ENCODE results near the gene TMEM95.

TMEM95 gene

DNA sequence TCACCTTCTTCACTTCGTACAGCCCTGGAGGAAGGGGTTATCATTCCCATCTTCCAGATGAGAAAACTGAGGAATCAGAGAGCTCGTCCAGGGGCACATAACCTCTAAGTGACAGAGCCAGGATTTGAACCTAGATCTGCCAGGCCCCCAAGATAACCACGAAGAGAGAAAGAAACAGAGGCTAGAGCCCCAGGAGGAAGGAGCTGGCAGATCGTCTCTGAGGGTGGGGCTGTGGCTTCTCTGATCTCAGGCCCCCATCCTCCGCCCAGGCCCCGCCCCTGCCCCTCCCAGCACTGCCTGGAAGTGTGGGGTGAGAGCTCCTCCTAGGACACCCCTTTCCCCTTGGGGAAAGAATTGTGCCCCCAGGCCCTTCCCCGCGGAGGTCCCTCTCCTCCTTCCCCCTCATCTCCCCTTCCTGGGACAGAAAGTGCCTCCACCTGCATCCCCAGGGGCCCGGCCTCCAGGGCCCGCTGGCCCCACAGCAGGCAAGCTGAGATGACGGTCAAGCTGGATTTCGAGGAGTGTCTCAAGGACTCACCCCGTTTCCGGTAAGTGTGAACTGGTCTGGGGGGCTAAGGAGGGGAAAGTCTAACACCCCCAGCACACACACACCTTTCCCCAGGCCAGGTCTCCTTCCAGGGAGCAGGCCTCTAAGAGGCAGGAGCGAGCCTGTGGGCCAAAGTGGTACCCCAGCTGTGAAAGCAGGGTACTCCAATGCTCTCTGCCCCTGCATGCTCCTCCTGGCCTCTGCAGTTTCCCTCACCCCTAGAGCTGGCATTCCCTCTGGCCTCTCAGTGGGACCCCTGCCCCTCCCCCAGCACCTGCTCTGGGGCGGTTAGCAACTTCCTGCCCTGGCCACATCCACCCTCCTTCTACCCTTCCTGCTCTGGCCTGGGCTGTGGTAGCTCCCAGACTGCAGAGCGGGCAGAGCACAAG lies 18.4 kb upstream of the TMEM95 start, which contains the start of gene ACAP1:
ACAP1 (plus strand) TSS at position 290 of the 936 bp plus-strand sequence; CDS start at position 496, 206 bp downstream.
- in situ Hi-C loops (cut with MboI; ENCODE audit: low pct_unique_long_range_greater_than_20kb, low sequenced_read_pairs), result loop anchor here (25.0 kb wide), 1 partner anchor 299 kb away; the partner anchor contains the start of genes SLC16A11 and SLC16A13
- peak; percentile 69 for DNase-seq

DNA sequence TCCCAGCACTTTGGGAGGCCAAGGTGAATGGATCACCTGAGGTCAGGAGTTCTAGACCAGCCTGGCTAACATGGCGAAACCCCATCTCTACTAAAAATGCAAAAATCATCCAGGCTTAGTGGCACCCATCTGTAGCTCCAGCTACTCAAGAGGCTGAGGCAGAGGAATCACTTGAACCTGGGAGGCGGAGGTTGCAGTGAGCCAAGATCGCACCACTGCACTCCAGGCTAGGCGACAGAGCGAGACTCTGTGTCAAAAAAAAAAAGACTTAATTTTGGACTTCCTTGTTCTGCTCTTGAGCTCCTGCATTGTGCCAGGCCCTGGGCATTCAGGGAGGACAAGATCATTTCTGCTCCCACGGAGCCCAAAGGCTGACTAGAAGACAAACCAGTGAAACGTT lies 17.4 kb upstream of the TMEM95 start:
- peak; percentile 17 for DNase-seq
- in situ Hi-C loops (cut with MboI; ENCODE audit: low pct_unique_long_range_greater_than_20kb, low sequenced_read_pairs), result loop anchor here (25.0 kb wide), 1 partner anchor 300 kb away; the partner anchor contains the start of genes SLC16A11 and SLC16A13

DNA sequence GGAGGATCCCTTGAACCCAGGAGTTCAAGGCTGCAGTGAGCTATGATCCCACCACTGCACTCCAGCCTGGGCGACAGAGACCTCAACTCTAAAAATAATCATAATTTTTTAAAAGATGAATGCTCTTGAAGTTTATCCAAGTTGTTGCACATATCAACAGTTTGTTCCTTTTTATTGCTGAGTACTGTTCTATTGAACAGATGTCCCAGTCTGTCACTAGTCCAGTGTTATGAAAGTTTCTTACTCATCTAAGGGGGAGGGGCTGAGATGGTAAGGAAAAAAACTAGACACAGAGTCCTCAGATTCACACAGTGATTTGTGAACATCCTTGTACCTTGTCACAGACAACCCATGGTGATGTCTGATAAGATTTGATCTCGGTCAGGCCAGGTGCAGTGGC lies 14.8 kb upstream of the TMEM95 start:
- in situ Hi-C loops (cut with MboI; ENCODE audit: low pct_unique_long_range_greater_than_20kb, low sequenced_read_pairs), result loop anchor here (25.0 kb wide), 1 partner anchor 303 kb away; the partner anchor contains the start of genes SLC16A11 and SLC16A13
- DNase-seq, result no peak

- in situ Hi-C loops (cut with MboI; ENCODE audit: low pct_unique_long_range_greater_than_20kb, low sequenced_read_pairs), result loop anchor here (25.0 kb wide), 1 partner anchor 305 kb away; the partner anchor contains the start of genes SLC16A11 and SLC16A13
- no peak for DNase-seq
Observed at GRCh38 chr17:7341842-7342241, 13.1 kb upstream of the TMEM95 start.

GRCh38 chr17:7343250-7343649 lies 11.7 kb upstream of the TMEM95 start:
- DNase-seq, result no peak
- in situ Hi-C loops (cut with MboI; ENCODE audit: low pct_unique_long_range_greater_than_20kb, low sequenced_read_pairs), result loop anchor here (25.0 kb wide), 1 partner anchor 306 kb away; the partner anchor contains the start of genes SLC16A11 and SLC16A13

- DNase-seq, result no peak
- in situ Hi-C loops (cut with MboI; ENCODE audit: low pct_unique_long_range_greater_than_20kb, low sequenced_read_pairs), result loop anchor here (25.0 kb wide), 1 partner anchor 310 kb away; the partner anchor contains the start of genes SLC16A11 and SLC16A13
Observed at GRCh38 chr17:7346761-7347614, 8.0 kb upstream of the TMEM95 start.

DNA sequence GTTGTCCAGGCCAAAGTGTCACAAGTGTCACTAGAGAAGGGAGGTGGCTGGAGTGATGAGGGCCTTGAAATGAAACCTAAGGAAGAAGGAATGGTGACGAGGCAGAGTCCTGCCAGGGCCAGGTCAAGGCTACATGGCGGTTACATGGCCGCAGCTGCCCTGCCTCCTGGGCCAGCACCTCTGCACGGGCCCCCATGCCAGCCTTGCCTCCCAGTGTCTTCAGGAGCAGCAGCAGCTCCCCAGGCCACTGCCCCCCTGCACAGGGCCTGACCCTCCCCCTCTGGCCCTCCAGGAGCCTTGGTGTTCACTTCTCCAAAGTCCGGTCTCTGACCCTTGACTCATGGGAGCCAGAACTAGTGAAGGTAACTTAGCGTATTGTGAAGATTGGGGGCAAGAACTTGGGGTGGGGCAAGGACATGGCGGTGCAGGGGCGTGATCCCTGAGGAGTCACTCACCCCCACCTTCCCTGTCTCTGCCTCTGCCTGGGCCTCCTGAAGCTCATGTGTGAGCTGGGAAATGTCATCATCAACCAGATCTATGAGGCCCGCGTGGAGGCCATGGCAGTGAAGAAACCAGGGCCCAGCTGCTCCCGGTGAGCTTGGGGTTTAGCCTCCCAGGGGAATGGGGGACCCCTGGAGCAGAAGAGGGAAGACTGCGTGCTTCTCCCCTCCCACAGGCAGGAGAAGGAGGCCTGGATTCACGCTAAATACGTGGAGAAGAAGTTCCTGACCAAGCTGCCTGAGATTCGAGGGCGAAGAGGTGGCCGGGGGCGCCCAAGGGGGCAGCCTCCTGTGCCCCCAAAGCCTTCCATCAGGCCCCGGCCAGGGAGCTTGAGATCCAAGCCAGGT lies 7.1 kb upstream of the TMEM95 start:
- DNase-seq, result no peak
- in situ Hi-C loops (cut with MboI; ENCODE audit: low pct_unique_long_range_greater_than_20kb, low sequenced_read_pairs), result loop anchor here (25.0 kb wide), 1 partner anchor 311 kb away; the partner anchor contains the start of genes SLC16A11 and SLC16A13

- in situ Hi-C loops (cut with MboI; ENCODE audit: low pct_unique_long_range_greater_than_20kb, low sequenced_read_pairs), result loop anchor here (25.0 kb wide), 1 partner anchor 311 kb away; the partner anchor contains the start of genes SLC16A11 and SLC16A13
Observed at GRCh38 chr17:7348478-7349242, 6.3 kb upstream of the TMEM95 start.

DNA sequence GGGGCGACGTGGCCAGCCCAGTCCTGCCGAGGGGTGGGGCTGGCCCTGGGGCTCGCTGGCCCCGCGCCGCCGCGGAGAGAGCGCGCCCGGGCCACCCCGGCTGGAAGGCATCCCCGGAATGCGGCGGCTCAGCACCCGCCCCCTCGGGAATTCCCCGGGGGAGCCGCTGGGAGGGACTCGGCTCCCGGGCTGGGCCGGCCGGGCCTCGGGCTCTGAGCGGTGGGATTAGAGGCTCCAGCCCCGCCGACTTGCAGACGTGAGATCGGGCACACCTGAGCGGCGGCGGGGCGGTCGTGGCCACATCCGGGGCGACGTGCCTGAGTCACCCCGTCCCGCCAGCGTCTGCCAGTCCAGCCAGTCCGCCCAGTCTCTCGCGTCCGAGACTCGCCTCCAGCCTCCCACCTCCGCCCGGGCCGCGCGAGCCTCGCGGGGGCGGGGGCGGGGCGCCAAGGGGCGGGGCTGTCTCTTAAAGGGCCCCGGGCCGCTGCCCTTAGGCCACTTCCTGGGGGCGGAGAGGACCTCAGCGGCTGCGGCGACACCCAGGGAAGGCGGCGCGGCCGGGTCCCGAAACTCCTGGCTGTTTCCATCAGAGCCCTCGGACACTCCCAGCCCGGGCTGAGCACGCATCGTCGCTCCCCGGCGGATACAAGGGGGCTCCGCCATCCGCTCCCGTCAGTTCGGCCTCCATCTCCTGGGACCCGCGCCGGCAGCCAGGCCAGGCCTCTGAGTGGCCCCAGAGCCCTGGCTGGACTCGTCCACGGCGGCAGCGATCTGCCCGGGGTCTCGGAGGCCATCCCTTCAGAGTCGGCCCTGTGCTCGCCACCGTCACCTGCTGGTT lies 3.1 kb upstream of the TMEM95 start, which contains the start of gene KCTD11:
KCTD11 (plus strand) TSS at position 498 of the 838 bp plus-strand sequence.
- in situ Hi-C loops (cut with MboI; ENCODE audit: low pct_unique_long_range_greater_than_20kb, low sequenced_read_pairs), result no loop called here
- DNase-seq, result no peak

More at GRCh38 chr17:7348478-7349242, 6.3 kb upstream of the TMEM95 start:
- DNase-seq, result no peak

DNA sequence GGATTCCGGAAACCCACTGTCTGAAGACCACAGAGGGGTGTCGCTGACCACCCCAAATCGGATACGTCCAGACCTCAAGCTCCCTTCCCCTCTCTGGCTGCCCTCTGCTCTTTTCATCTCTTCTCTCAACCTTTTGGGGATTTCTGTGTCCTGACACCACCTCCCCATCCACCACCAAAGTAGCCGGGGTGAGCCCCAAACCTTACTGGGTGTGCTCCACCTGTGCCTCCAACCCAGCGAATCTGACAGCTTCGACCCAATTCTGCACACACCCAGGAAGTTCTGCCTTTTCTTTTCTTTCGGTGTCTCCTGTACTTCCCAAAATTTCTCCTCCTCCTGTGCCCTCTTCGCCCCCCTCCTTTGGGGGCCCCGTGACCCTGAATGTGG lies 2.5 kb upstream of the TMEM95 start:
- in situ Hi-C loops (cut with MboI; ENCODE audit: low pct_unique_long_range_greater_than_20kb, low sequenced_read_pairs), result no loop called here
- DNase-seq, result no peak

DNA sequence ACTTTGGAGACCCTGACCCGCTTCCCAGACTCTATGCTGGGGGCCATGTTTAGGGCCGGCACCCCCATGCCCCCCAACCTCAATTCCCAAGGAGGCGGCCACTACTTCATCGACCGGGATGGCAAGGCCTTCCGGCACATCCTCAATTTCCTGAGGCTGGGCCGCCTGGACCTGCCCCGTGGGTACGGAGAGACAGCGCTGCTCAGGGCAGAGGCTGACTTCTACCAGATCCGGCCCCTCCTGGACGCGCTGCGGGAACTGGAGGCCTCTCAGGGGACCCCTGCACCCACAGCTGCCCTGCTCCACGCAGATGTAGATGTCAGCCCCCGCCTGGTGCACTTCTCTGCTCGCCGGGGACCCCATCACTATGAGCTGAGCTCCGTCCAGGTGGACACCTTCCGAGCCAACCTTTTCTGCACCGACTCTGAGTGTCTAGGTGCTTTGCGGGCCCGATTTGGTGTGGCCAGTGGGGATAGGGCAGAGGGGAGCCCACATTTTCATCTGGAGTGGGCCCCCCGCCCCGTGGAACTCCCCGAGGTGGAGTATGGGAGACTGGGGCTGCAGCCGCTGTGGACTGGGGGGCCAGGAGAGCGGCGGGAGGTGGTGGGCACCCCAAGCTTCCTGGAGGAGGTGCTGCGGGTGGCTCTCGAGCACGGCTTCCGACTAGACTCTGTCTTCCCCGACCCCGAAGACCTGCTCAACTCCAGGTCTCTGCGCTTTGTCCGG lies 1.9 kb upstream of the TMEM95 start:
- in situ Hi-C loops (cut with MboI; ENCODE audit: low pct_unique_long_range_greater_than_20kb, low sequenced_read_pairs), result no loop called here
- no peak for DNase-seq

DNA sequence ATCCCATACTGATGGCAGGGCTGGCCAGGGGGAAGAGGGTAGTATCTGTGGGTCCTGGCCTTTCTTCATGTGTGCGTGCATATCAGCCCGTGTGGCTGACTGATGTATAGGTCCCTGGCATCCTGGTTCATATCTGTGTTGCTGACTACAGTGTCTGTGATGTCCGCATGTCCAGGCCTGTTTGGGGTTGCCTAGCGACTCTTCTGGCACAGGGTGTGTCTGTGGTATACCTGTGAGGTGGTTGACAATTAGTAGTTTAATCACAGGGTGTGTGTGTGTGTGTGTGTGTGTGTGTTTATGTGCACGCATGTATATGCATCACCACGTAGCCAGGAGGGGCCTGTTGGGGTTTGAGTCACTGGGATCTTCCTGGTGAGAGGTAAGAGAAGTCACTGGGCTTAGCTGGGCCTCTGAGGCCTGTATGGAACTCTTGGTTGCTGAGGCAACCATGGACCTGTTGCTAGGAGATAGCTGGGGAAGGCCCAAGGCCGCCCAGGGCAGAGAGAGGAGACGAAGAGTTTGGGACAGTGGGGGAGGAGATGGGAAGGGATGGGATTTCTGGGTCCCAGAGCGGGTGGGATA lies 603 bp upstream of the TMEM95 start:
- in situ Hi-C loops (cut with MboI; ENCODE audit: low pct_unique_long_range_greater_than_20kb, low sequenced_read_pairs), result no loop called here
- DNase-seq, result no peak

DNA sequence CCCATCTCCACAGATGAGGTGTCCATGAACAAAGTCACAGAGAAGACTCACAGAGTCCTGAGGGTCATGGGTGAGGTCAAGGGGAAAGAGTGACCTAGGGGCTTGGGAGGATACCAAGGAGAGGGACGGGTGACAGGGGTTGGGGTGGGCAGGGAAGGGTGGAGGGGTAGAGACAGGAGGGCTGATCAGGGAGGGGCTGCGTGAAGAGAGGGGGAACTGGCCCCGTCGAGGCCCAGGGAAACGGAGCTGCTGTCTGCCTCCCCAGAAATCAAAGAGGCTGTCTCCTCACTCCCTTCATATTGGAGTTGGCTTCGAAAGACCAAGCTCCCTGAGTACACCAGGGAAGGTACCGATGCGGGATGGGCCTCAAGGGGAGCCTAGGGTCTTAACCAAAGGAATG lies 617 bp downstream of the TMEM95 start:
- DNase-seq, result no peak
- in situ Hi-C loops (cut with MboI; ENCODE audit: low pct_unique_long_range_greater_than_20kb, low sequenced_read_pairs), result no loop called here

DNA sequence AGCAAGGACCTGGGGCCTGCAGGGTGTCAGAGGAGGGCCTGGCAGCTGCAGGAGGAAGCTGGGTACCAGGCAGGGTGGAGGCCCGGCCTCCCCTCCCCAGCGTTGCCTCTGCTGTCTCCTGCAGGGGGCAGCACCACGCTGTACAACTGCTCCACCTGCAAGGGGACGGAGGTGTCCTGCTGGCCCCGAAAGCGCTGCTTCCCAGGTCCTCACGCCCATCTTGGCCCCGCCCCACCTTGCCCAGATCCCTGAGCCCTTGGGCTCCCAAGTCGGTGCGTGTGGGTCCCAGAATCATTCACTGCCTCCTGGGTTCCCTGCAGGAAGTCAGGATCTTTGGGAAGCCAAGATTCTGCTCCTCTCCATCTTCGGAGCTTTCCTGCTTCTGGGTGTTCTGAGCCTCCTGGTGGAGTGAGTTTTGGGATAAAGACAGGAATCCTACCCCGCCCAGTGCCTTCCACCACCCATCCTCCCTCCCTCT lies 1.2 kb downstream of the TMEM95 start:
- in situ Hi-C loops (cut with MboI; ENCODE audit: low pct_unique_long_range_greater_than_20kb, low sequenced_read_pairs), result no loop called here
- DNase-seq, result peak; percentile 94

- in situ Hi-C loops (cut with MboI; ENCODE audit: low pct_unique_long_range_greater_than_20kb, low sequenced_read_pairs), result no loop called here
- no peak for DNase-seq
Observed at GRCh38 chr17:7356756-7357155, 1.8 kb downstream of the TMEM95 start.

- in situ Hi-C loops (cut with MboI; ENCODE audit: low pct_unique_long_range_greater_than_20kb, low sequenced_read_pairs), result no loop called here
Observed at GRCh38 chr17:7357381-7357780, 2.4 kb downstream of the TMEM95 start.

More at GRCh38 chr17:7357381-7357780, 2.4 kb downstream of the TMEM95 start:
- no peak for DNase-seq
